Ishikawa (cell line): ENCODE results near the gene YJEFN3.

Source experiments
- CEBPB ChIP-seq: IDR thresholded peaks from 2 replicates; pipeline ENCODE4 v1.6.1; 2012
- CREB1 ChIP-seq: IDR thresholded peaks from 2 replicates; pipeline ENCODE4 v1.6.1; 2012; ENCODE audit warnings: low read depth
- EGR1 ChIP-seq: IDR thresholded peaks from 2 replicates; pipeline ENCODE4 v1.6.1; 2012
- EP300 ChIP-seq: IDR thresholded peaks from 2 replicates; pipeline ENCODE4 v1.6.1; 2012; ENCODE audit warnings: borderline replicate concordance
- FOXM1 ChIP-seq: IDR thresholded peaks from 2 replicates; pipeline ENCODE4 v1.6.1; 2012; ENCODE audit warnings: low read depth, borderline replicate concordance
- NFIC ChIP-seq: IDR thresholded peaks from 2 replicates; pipeline ENCODE4 v1.6.1; 2012
- RAD21 ChIP-seq: IDR thresholded peaks from 2 replicates; pipeline ENCODE4 v1.6.1; 2012; ENCODE audit warnings: low read depth
- TAF1 ChIP-seq: IDR thresholded peaks from 2 replicates; pipeline ENCODE4 v1.6.1; 2012; ENCODE audit warnings: low read depth, mild to moderate bottlenecking
- TCF12 ChIP-seq: IDR thresholded peaks from 2 replicates; pipeline ENCODE4 v1.6.1; 2012; ENCODE audit warnings: low read depth
- TEAD4 ChIP-seq: IDR thresholded peaks from 2 replicates; pipeline ENCODE4 v1.6.1; 2012
- YY1 ChIP-seq: IDR thresholded peaks from 2 replicates; pipeline ENCODE4 v1.6.1; 2012; ENCODE audit warnings: low read depth
- ZBTB7A ChIP-seq: IDR thresholded peaks from 2 replicates; pipeline ENCODE4 v1.6.1; 2012; ENCODE audit warnings: low read depth
- TF ChIP-seq, protein P1 (sequence below): IDR thresholded peaks from 2 replicates; pipeline ENCODE4 v1.6.1; 2012; ENCODE audit warnings: low read depth, mild to moderate bottlenecking
- TF ChIP-seq, protein P2 (sequence below): IDR thresholded peaks from 2 replicates; pipeline ENCODE4 v1.6.1; 2012
- TF ChIP-seq, protein P3 (sequence below): IDR thresholded peaks from 2 replicates; pipeline ENCODE4 v1.6.1; 2012

The YJEFN3 gene

DNA sequence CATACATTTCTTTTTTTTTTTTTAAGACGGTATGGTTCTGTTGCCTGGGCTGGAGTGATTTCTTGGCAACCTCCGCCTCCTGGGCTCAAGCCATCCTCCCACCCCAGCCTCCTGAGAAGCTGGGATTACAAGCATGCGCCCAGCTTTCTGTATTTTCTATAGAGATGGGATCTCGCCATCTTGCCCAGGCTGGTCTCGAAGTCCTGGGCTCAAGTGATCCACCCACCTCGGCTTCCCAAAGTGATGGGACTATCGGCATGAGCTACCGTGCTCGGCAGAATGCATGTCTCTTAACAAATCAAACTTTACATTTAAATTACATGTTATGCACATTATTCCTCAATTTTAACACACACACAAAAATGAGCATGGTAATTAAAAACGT is 11.5 kb upstream of the YJEFN3 start:
- TF ChIP-seq, protein P1, sequence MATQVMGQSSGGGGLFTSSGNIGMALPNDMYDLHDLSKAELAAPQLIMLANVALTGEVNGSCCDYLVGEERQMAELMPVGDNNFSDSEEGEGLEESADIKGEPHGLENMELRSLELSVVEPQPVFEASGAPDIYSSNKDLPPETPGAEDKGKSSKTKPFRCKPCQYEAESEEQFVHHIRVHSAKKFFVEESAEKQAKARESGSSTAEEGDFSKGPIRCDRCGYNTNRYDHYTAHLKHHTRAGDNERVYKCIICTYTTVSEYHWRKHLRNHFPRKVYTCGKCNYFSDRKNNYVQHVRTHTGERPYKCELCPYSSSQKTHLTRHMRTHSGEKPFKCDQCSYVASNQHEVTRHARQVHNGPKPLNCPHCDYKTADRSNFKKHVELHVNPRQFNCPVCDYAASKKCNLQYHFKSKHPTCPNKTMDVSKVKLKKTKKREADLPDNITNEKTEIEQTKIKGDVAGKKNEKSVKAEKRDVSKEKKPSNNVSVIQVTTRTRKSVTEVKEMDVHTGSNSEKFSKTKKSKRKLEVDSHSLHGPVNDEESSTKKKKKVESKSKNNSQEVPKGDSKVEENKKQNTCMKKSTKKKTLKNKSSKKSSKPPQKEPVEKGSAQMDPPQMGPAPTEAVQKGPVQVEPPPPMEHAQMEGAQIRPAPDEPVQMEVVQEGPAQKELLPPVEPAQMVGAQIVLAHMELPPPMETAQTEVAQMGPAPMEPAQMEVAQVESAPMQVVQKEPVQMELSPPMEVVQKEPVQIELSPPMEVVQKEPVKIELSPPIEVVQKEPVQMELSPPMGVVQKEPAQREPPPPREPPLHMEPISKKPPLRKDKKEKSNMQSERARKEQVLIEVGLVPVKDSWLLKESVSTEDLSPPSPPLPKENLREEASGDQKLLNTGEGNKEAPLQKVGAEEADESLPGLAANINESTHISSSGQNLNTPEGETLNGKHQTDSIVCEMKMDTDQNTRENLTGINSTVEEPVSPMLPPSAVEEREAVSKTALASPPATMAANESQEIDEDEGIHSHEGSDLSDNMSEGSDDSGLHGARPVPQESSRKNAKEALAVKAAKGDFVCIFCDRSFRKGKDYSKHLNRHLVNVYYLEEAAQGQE, result no peak
- TF ChIP-seq TEAD4 (no peak), EGR1 (no peak), TCF12 (no peak), CREB1 (no peak), EP300 (no peak), YY1 (no peak)
- TF ChIP-seq, protein P2, sequence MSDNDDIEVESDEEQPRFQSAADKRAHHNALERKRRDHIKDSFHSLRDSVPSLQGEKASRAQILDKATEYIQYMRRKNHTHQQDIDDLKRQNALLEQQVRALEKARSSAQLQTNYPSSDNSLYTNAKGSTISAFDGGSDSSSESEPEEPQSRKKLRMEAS, result no peak
- TF ChIP-seq, protein P3, sequence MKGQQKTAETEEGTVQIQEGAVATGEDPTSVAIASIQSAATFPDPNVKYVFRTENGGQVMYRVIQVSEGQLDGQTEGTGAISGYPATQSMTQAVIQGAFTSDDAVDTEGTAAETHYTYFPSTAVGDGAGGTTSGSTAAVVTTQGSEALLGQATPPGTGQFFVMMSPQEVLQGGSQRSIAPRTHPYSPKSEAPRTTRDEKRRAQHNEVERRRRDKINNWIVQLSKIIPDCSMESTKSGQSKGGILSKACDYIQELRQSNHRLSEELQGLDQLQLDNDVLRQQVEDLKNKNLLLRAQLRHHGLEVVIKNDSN, result no peak

DNA sequence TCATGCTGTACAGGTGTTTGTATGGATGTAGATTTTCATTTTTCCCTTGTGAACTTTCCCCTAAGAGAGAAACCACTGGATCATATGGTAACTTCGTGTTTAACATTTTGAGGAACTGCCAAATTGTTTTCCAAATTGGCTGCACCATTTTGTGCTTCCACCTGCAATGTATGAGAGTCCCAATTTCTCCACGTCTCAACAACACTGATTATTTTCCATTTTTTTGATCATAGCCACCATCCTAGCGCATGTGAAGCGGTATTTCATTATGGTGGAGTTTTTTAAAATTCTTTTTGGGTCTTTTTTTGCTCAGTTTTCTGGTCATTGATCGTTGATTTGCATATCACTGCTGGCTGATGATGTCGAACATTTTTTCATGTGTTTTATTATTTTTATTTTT is 7.7 kb upstream of the YJEFN3 start:
- TF ChIP-seq RAD21 (no peak), EP300 (no peak), CREB1 (no peak), YY1 (no peak), EGR1 (no peak), TEAD4 (no peak), CEBPB (no peak), NFIC (no peak), TCF12 (no peak)
- TF ChIP-seq, protein P2, result no peak
- TF ChIP-seq, protein P3, result no peak
- TF ChIP-seq, protein P1, result no peak

DNA sequence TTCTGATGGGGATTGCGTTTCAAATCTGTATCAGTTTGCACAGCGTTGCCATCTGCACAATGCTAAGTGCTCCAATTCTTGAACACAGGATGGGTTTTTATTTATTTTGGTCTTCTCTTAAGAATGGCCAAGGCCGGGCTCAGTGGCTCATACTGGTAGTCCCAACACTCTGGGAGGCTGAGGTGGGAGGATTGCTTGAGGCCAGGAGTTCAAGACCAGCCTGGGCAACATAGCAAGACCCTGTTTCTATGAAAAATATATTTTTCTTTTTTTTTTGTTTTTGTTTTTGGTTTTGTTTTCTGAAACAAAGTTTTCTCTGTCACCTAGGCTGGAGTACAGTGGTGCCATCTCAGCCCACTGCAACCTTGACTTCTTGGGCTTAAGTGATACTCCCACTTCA is 5.5 kb upstream of the YJEFN3 start:
- no peak for TF ChIP-seq RAD21
- TF ChIP-seq EP300, result no peak
- TF ChIP-seq TEAD4, result no peak
- TF ChIP-seq CREB1, result no peak
- TF ChIP-seq NFIC, result no peak
- TF ChIP-seq, protein P2, result no peak
- TF ChIP-seq TAF1, result no peak
- no peak for TF ChIP-seq ZBTB7A
- no peak for TF ChIP-seq CEBPB
- TF ChIP-seq, protein P1, result no peak
- TF ChIP-seq, protein P3, result no peak
- TF ChIP-seq FOXM1, result no peak
- TF ChIP-seq YY1, result no peak
- TF ChIP-seq TCF12, result no peak
- TF ChIP-seq EGR1, result no peak

DNA sequence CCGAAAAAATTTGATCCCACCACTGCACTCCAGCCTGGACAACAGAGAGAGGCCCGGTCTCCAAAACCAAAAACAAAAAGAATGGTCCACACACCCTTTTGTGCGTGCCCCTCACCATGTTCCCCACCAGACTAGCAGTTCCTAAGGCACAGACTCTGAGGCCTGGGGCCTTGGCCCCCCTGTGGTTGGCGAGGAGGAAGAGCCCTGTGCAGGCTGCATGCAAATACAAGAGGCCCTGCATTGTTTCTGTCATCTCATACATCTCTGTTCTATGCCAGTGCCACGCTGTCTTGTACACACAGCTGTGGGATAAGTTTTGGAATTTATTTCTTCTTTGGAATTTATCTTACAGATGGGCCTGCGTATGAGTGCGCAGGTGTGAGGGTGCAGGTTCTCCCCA is 4.7 kb upstream of the YJEFN3 start:
- TF ChIP-seq EGR1 (no peak), FOXM1 (no peak), NFIC (no peak), EP300 (no peak), TEAD4 (no peak), ZBTB7A (no peak), CEBPB (no peak), CREB1 (no peak)
- TF ChIP-seq, protein P3, result no peak
